PFSK-1 (cell line): ENCODE results near the gene KCNMA1.

Source experiments
- FOXP2 ChIP-seq: optimal IDR thresholded peaks from 2 replicates; pipeline ENCODE3; 2011; ENCODE audit warnings: borderline replicate concordance, control low read depth, inconsistent platforms; ENCODE audit not compliant: insufficient read depth; ENCODE audit errors: extremely low read length, extremely low read depth
- POLR2AphosphoS5 ChIP-seq: IDR thresholded peaks from 2 replicates; pipeline ENCODE4 v1.6.1; 2012; ENCODE audit warnings: low read depth, mild to moderate bottlenecking, control low read depth, low read length, moderate library complexity
- REST ChIP-seq, 2 experiments: IDR thresholded peaks; 2 replicates each; pipeline versions ENCODE4 v1.6.1 to v1.8.0; 2011 to 2012; ENCODE audit warnings: low read depth in 2 of 2, low read length in 2 of 2, control low read depth in 1 of 2, inconsistent platforms in 1 of 2, mild to moderate bottlenecking in 1 of 2, moderate library complexity in 1 of 2; ENCODE audit not compliant: insufficient read depth in 1 of 2
- SIN3A ChIP-seq: IDR thresholded peaks from 2 replicates; pipeline ENCODE4 v1.6.1; 2012; ENCODE audit warnings: mild to moderate bottlenecking, low read length, moderate library complexity, borderline replicate concordance; ENCODE audit not compliant: insufficient read depth
- TAF1 ChIP-seq: IDR thresholded peaks from 2 replicates; pipeline ENCODE4 v1.6.1; 2012; ENCODE audit warnings: low read length, control low read depth, borderline replicate concordance; ENCODE audit not compliant: insufficient read depth

KCNMA1 gene

GRCh38 chr10:77497748-77498147 lies 139.9 kb downstream of the KCNMA1 start:
- no peak for TF ChIP-seq SIN3A
- no peak for TF ChIP-seq TAF1
- no peak for TF ChIP-seq POLR2AphosphoS5
- no peak for TF ChIP-seq FOXP2
- TF ChIP-seq REST (IDR thresholded peaks at IDR 0.05; ENCODE audit: insufficient read depth in 1 of 2, low read depth in 2 of 2, low read length in 2 of 2): no peak

GRCh38 chr10:77496941-77497420 lies 140.6 kb downstream of the KCNMA1 start:
- TF ChIP-seq FOXP2 (no peak), TAF1 (no peak), POLR2AphosphoS5 (no peak), REST (IDR thresholded peaks at IDR 0.05; ENCODE audit: insufficient read depth in 1 of 2, low read depth in 2 of 2, low read length in 2 of 2) (no peak), SIN3A (no peak)

- TF ChIP-seq SIN3A (no peak), FOXP2 (no peak), POLR2AphosphoS5 (no peak), REST (IDR thresholded peaks at IDR 0.05; ENCODE audit: insufficient read depth in 1 of 2, low read depth in 2 of 2, low read length in 2 of 2) (no peak), TAF1 (no peak)
These were observed 142.7 kb downstream of the KCNMA1 start for GRCh38 chr10:77494756-77495541.

GRCh38 chr10:77494327-77494726 lies 143.3 kb downstream of the KCNMA1 start:
- TF ChIP-seq POLR2AphosphoS5 (no peak), SIN3A (no peak), TAF1 (no peak), FOXP2 (no peak), REST (IDR thresholded peaks at IDR 0.05; ENCODE audit: insufficient read depth in 1 of 2, low read depth in 2 of 2, low read length in 2 of 2) (no peak)
